ENCODE results near the gene IFNB1.

Gene IFNB1

GRCh38 chr9:21077781-21078180 is at the start of gene IFNB1:
IFNB1 (minus strand) TSS chr9:21077942; CDS start chr9:21077869, 73 bp downstream.
- DNase-seq = no peak

DNA sequence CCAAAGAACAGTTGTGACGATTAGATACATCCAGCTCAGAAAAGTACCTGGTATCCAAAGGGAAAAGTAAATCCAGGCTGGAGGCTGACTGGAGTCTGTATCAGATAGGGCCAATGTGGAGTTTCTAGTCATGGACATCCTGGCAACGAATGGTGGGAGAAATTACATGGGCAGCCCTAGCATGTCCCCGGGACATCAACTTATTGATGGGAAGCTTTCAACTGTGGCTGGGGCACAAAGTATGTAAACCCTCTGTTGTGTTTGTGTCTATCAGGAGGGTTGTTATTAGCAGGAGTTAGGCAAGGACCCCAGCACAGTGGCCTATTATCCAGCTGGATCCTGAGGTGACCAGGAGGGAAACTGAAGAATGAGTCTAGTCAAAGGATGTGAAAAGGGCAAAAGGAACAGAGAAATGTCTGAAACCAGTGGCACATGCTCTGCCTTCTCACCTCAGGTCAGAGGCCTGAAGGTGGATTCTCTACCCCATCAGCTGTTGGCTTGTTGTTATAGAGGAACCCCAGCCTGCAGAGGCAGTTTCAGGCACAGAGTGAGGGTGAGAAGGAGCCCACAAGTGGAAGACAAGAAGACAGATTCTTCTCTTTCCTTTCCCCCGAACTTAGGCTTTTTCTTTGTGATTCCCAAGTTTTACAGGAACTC is 44.0 kb upstream of the IFNB1 start:
- no peak for DNase-seq

- no peak for DNase-seq
Observed at GRCh38 chr9:21121079-21121478, 43.3 kb upstream of the IFNB1 start.

GRCh38 chr9:21119093-21119770 is 41.5 kb upstream of the IFNB1 start:
- no peak for DNase-seq

DNA sequence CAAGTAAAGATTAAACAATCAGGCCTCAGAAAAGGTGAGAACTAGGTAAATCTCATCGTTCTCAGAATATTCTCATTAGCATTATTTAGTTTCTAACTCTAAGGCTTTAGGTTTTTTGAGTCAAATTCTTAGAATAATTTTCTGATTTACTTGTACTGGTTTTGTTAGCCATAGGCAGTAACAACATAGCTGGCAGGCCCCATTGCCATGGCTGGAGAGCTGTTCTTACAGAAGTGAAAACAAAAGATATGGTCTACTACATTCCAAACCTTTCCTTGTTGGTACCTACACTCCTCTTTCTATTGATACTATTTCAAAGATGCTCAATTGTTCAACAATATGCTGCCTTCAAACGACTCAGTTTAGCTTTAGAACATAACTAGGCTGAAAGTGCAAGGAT is 36.6 kb upstream of the IFNB1 start:
- DNase-seq = no peak

DNA sequence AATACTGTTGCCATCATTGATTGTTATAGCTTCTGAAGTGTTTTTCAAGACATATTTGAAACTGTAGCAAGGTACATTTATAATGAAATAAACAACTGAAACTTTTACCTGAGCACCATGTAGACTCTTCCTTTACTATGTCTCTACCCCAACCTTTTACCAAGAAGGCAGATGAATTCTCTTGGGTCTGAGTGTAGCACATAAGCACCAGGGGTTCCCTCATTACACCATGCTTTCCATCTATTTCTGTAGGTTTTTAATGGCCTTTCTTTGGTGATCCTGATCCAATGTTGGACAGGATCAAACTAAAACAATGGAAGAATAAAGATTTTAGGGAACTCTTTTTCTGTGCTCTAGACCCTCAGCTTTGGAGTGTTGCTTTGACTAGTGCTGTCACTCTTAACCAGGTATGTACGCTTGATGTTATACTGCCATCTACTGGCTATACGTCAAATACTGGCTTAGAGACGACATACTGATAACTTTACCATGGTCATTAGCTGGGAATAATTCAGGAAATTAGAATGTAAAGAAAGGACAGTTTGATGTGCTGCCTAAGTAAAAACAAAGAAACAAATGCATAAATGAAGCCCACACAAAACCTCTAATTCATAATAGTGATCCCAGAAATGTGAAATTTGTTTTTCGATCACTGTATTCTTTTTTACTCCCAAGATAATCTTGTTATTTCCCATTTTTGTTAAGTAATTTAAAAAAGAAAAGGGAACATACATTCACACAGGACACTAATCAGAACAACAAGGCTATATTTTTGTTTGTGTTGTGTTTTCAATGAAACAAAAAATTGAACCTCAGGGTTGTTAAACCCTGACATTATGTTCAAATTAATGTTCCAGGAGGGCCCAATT is 33.2 kb upstream of the IFNB1 start:
- DNase-seq = peak; percentile 59

DNA sequence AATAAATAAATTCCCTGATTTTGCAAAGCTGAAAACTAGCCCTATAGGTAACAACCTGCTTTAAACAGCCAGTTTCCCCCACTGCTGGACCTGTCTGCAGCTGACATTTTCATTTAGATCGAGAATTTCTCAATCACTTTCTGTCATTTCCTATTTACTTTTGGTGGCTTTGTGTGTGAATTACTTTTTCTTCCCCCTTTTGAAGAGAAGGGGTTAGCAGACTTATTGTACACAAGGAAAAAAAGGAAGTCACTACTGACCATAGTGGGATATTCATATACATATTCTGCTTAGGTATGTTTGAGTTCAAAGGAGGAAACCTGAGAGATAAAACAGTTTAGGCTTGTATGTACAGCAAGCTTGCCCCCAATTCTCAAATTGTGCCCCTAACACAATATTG is 27.0 kb upstream of the IFNB1 start:
- no peak for DNase-seq

GRCh38 chr9:21102305-21102704 is 24.6 kb upstream of the IFNB1 start:
- peak; percentile 27 for DNase-seq

DNA sequence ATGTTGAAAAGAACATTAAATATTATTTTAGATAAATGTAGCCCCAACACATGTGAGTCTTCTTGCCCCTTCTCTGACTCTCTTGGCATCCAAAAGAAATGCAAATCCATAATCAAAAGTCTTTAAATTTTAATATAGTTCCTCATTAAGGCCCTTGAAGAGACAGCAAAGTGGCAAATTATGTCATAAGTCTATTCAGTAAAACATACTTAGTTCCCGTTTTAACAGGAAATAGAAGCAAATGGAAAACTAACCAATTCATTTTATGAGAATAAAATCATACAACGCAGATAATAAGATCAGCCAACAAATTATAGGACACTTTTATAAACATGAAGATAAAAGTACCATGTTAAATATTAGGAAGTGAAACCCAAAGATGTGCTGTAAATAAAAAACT is 20.1 kb upstream of the IFNB1 start:
- DNase-seq = no peak

DNA sequence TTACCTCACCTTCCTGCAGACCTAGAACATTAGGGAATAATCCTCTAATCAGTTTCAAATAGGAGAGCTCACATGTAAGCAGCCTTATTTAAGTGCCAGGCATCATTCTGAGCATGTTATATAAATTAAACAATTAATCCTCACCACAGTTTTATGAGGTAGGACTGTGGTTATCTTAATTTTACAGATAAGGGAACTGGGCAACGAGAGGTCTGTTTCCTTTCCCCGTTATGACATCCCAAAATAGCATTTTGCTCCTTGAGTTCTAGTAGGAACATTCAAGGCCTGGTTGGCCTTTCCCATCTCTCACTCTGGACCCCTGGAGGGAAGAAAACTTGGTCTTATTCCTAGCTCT is 19.1 kb upstream of the IFNB1 start:
- no peak for DNase-seq

- DNase-seq = peak; percentile 36
Observed at GRCh38 chr9:21096172-21096900, 18.6 kb upstream of the IFNB1 start.

GRCh38 chr9:21095561-21095960 is 17.8 kb upstream of the IFNB1 start:
- no peak for DNase-seq

GRCh38 chr9:21086538-21086937 is 8.8 kb upstream of the IFNB1 start:
- no peak for DNase-seq

DNA sequence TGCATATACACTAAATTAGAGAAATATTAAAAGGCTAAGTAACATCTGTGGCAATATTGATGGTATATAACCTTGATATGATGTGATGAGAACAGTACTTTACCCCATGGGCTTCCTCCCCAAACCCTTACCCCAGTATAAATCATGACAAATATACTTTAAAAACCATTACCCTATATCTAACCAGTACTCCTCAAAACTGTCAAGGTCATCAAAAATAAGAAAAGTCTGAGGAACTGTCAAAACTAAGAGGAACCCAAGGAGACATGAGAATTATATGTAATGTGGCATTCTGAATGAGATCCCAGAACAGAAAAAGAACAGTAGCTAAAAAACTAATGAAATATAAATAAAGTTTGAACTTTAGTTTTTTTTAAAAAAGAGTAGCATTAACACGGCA is 7.3 kb upstream of the IFNB1 start:
- DNase-seq = no peak

DNA sequence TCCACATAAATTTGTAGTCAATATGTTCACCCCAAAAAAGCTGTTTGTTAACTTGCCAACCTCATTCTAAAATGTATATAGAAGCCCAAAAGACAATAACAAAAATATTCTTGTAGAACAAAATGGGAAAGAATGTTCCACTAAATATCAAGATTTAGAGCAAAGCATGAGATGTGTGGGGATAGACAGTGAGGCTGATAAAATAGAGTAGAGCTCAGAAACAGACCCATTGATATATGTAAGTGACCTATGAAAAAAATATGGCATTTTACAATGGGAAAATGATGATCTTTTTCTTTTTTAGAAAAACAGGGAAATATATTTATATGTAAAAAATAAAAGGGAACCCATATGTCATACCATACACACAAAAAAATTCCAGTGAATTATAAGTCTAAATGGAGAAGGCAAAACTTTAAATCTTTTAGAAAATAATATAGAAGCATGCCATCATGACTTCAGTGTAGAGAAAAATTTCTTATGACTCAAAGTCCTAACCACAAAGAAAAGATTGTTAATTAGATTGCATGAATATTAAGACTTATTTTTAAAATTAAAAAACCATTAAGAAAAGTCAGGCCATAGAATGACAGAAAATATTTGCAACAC is 6.6 kb upstream of the IFNB1 start:
- DNase-seq = no peak

DNA sequence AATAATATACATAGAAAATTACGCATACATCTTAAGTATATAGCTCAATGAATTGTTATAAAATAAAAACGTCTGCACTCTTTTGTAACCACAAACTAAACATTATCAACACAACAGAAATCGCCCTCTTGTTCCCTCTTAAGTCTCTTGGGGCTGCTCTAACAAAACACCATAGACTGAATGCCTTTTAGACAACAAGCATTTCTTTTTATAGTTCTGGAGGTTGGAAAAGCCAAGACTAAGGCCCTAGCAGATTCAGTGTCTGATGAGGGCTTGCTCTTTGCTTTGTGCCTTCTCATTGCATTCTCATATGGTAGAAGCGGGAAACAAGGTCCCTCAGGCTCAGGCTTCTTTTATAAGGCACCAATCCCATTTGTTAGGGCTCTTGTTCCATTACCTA is 4.9 kb upstream of the IFNB1 start:
- no peak for DNase-seq

GRCh38 chr9:21081999-21082398 is 4.3 kb upstream of the IFNB1 start:
- no peak for DNase-seq

- DNase-seq = no peak
Observed at GRCh38 chr9:21081451-21081850, 3.7 kb upstream of the IFNB1 start.

DNA sequence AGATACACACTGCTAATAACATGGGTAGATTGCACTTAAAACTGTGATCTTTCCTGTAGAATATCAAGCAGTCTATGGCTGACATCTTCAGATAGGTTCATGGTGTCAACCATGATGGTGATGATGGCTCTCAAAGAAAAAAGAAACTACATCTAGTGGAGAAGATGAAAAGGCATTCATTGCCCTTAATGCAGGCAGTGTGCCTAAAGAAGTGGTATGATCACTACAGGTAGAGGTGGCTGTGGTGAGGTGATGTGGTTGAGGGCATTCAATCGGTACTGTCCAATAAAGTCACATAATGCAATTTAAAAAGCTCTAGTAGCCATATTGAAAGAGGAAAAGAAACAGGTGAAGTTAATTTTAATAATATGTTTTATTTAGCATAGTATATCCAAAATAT is 3.1 kb upstream of the IFNB1 start:
- DNase-seq = no peak

DNA sequence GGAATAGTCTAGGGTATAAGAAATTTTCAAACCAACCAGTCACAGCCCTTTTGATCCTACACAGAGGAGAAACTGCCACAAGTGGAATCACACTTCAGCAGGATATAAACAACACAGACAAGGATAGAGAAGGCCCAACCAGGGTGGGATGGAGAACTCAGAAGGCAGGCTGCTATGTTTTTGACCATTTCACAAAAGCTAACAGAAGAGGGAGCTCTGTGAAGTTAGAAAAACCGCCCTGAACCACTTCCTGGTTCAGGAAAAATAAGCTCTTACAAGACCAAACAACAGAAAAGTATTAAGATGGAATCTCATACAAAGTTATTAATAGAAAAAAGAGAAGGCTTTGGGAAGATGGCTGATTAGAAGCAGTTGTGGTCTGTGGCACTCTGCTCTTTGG is 960 bp upstream of the IFNB1 start:
- DNase-seq = no peak

DNA sequence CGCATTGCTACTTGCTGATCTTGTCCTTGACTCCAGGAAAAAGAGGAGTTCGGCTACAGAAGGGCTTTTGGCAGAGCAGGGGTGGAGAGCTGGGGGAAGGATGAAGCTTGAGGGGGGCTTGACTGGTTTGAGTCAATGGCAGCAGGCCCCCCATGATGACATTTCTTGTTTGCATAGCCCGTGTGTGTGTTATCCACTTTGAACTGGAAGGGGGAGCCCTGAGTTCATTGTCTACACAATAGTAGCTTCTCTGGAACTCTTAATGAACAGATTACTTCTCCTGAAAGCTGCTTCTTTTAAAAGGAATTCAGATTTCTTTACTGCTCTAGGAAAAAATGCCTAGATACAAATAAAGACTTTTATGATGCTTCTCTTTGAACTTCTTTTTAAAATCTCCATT is 2.3 kb downstream of the IFNB1 start:
- no peak for DNase-seq

- DNase-seq = no peak
Observed at GRCh38 chr9:21070906-21071305, 6.8 kb downstream of the IFNB1 start.

DNA sequence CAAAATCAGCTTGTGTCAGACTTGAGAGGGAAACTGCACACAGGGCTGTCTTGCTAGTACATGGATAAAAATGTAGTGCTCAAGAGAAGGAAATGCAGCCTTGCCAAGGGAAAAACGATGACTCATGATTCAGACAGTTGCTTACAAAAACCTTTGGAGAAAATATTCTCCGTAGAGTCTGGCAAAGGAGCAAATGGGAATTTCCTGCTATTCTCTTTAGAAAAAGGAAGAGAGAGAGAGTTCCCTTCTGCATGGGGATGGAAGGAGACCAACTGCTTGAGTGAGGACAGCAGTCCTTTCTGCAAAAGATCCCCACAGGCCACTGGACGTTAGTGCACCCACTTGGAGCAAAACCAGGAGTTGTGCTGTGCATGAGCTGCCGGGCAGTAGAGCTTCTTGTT is 7.6 kb downstream of the IFNB1 start:
- DNase-seq = peak; percentile 93
